H1 (cell line): ENCODE results near the gene DAB2IP.

ENCODE experiments used
- EP300 ChIP-seq, 2 experiments: IDR thresholded peaks; 1 replicate in 1 of 2; 2 replicates in 1 of 2; pipeline ENCODE4 v1.6.1; 2011 to 2012; ENCODE audit warnings: low read depth in 2 of 2, low read length in 2 of 2, mild to moderate bottlenecking in 2 of 2, borderline replicate concordance in 1 of 2, inconsistent platforms in 1 of 2, moderate library complexity in 1 of 2
- JUND ChIP-seq: IDR thresholded peaks from 2 replicates; pipeline ENCODE4 v1.6.1; 2011; ENCODE audit warnings: mild to moderate bottlenecking, improper control_type of control experiment, low read length
- MAX ChIP-seq: IDR thresholded peaks from 2 replicates; pipeline ENCODE4 v1.6.1; 2012; ENCODE audit warnings: inconsistent platforms
- POLR2A ChIP-seq, 2 experiments: IDR thresholded peaks; 1 replicate in 1 of 2; 2 replicates in 1 of 2; pipeline ENCODE4 v1.6.1; 2011; ENCODE audit warnings: low read depth in 2 of 2, low read length in 2 of 2, mild to moderate bottlenecking in 2 of 2; ENCODE audit errors: control extremely low read depth in 1 of 2

- no peak for TF ChIP-seq POLR2A (IDR thresholded peaks at IDR 0.05; ENCODE audit: control extremely low read depth in 1 of 2, low read depth in 2 of 2, low read length in 2 of 2)
- TF ChIP-seq JUND, result no peak
- no peak for TF ChIP-seq MAX
- TF ChIP-seq EP300 (IDR thresholded peaks at IDR 0.05; ENCODE audit: borderline replicate concordance in 1 of 2, low read depth in 2 of 2, low read length in 2 of 2), result no peak
Measured at GRCh38 chr9:121688681-121689080, 37.2 kb downstream of the DAB2IP start.
